ENCODE measurements around the gene HES1.

HES1 gene

GRCh38 chr3:194101592-194102432, 34.1 kb upstream of the HES1 start:
- no peak for DNase-seq (ENCODE audit: low read depth in 3 of 3, low spot score in 1 of 3)

- DNase-seq (ENCODE audit: low read depth in 3 of 3, low spot score in 1 of 3) = no peak
These were observed 33.5 kb upstream of the HES1 start for GRCh38 chr3:194102436-194102835.

GRCh38 chr3:194103505-194103904, 32.4 kb upstream of the HES1 start:
- DNase-seq (ENCODE audit: low read depth in 3 of 3, low spot score in 1 of 3) = peak in 1 of 3 donors; percentile 22

- DNase-seq (ENCODE audit: low read depth in 3 of 3, low spot score in 1 of 3) = no peak
These were observed 31.8 kb upstream of the HES1 start for GRCh38 chr3:194103983-194104751.

GRCh38 chr3:194105292-194105691, 30.7 kb upstream of the HES1 start:
- no peak for DNase-seq (ENCODE audit: low read depth in 3 of 3, low spot score in 1 of 3)

- DNase-seq (ENCODE audit: low read depth in 3 of 3, low spot score in 1 of 3) = no peak
These were observed 28.8 kb upstream of the HES1 start for GRCh38 chr3:194107107-194107506.

- DNase-seq (ENCODE audit: low read depth in 3 of 3, low spot score in 1 of 3) = no peak
These were observed 26.6 kb upstream of the HES1 start for GRCh38 chr3:194109192-194109863.

GRCh38 chr3:194110483-194110882, 25.5 kb upstream of the HES1 start:
- DNase-seq (ENCODE audit: low read depth in 3 of 3, low spot score in 1 of 3) = no peak

GRCh38 chr3:194111336-194111735, 24.6 kb upstream of the HES1 start:
- no peak for DNase-seq (ENCODE audit: low read depth in 3 of 3, low spot score in 1 of 3)

GRCh38 chr3:194112120-194113106, 23.5 kb upstream of the HES1 start:
- DNase-seq (ENCODE audit: low read depth in 3 of 3, low spot score in 1 of 3) = no peak

- no peak for DNase-seq (ENCODE audit: low read depth in 3 of 3, low spot score in 1 of 3)
These were observed 21.8 kb upstream of the HES1 start for GRCh38 chr3:194114123-194114522.

- DNase-seq (ENCODE audit: low read depth in 3 of 3, low spot score in 1 of 3) = no peak
These were observed 18.7 kb upstream of the HES1 start for GRCh38 chr3:194117104-194117845.

- no peak for DNase-seq (ENCODE audit: low read depth in 3 of 3, low spot score in 1 of 3)
These were observed 17.0 kb upstream of the HES1 start for GRCh38 chr3:194118920-194119319.

- no peak for DNase-seq (ENCODE audit: low read depth in 3 of 3, low spot score in 1 of 3)
These were observed 15.9 kb upstream of the HES1 start for GRCh38 chr3:194119831-194120590.

- no peak for DNase-seq (ENCODE audit: low read depth in 3 of 3, low spot score in 1 of 3)
These were observed 14.9 kb upstream of the HES1 start for GRCh38 chr3:194120789-194121770.

- DNase-seq (ENCODE audit: low read depth in 3 of 3, low spot score in 1 of 3) = no peak
These were observed 13.9 kb upstream of the HES1 start for GRCh38 chr3:194121891-194122631.

- DNase-seq (ENCODE audit: low read depth in 3 of 3, low spot score in 1 of 3) = no peak
These were observed 12.2 kb upstream of the HES1 start for GRCh38 chr3:194123726-194124125.

Measured in stimulated activated CD4-positive, alpha-beta T cell treated with anti-CD3 and anti-CD28 coated beads, TNF-alpha, amount 100 ng/mL, for 1 hour (primary cell).